Activated CD4-positive, CD25-positive, alpha-beta regulatory T cell (primary cell): Measurements from ENCODE around the gene LRP1B.

Experiments
- DNase-seq, 4 experiments: peaks; one replicate each; lab custom pipeline; 2025; lab: John Stamatoyannopoulos, UW

The LRP1B gene

GRCh38 chr2:141508806-141509595 is 621.8 kb downstream of the LRP1B start:
- DNase-seq: no peak

GRCh38 chr2:141508086-141508752 is 622.6 kb downstream of the LRP1B start:
- no peak for DNase-seq

- no peak for DNase-seq
Observed at GRCh38 chr2:141506135-141506534, 624.7 kb downstream of the LRP1B start.

GRCh38 chr2:141501752-141502151 is 629.1 kb downstream of the LRP1B start:
- DNase-seq: no peak

- DNase-seq: no peak
Observed at GRCh38 chr2:141499123-141499522, 631.7 kb downstream of the LRP1B start.

GRCh38 chr2:141498561-141498960 is 632.3 kb downstream of the LRP1B start:
- DNase-seq: no peak

- DNase-seq: no peak
Observed at GRCh38 chr2:141497272-141497671, 633.5 kb downstream of the LRP1B start.

- no peak for DNase-seq
Observed at GRCh38 chr2:141496810-141497209, 634.0 kb downstream of the LRP1B start.

- DNase-seq: no peak
Observed at GRCh38 chr2:141493936-141494335, 636.9 kb downstream of the LRP1B start.

- DNase-seq: no peak
Observed at GRCh38 chr2:141492816-141493215, 638.0 kb downstream of the LRP1B start.

- DNase-seq: no peak
Observed at GRCh38 chr2:141490886-141491285, 639.9 kb downstream of the LRP1B start.

- no peak for DNase-seq
Observed at GRCh38 chr2:141482697-141483096, 648.1 kb downstream of the LRP1B start.

GRCh38 chr2:141475801-141476200 is 655.0 kb downstream of the LRP1B start:
- DNase-seq: no peak

GRCh38 chr2:141468761-141469160 is 662.1 kb downstream of the LRP1B start:
- no peak for DNase-seq

- DNase-seq: no peak
Observed at GRCh38 chr2:141467331-141467730, 663.5 kb downstream of the LRP1B start.

GRCh38 chr2:141464995-141465394 is 665.8 kb downstream of the LRP1B start:
- DNase-seq: no peak

GRCh38 chr2:141458351-141458750 is 672.5 kb downstream of the LRP1B start:
- no peak for DNase-seq

- DNase-seq: no peak
Observed at GRCh38 chr2:141455877-141456276, 674.9 kb downstream of the LRP1B start.

- DNase-seq: no peak
Observed at GRCh38 chr2:141455211-141455826, 675.5 kb downstream of the LRP1B start.

- DNase-seq: no peak
Observed at GRCh38 chr2:141440072-141440635, 690.7 kb downstream of the LRP1B start.

- DNase-seq: no peak
Observed at GRCh38 chr2:141439524-141439923, 691.3 kb downstream of the LRP1B start.

- DNase-seq: no peak
Observed at GRCh38 chr2:141438536-141438935, 692.3 kb downstream of the LRP1B start.

- no peak for DNase-seq
Observed at GRCh38 chr2:141437521-141437920, 693.3 kb downstream of the LRP1B start.
